Measurements from ENCODE around the gene DYSF.

- TF ChIP-seq, protein P1, sequence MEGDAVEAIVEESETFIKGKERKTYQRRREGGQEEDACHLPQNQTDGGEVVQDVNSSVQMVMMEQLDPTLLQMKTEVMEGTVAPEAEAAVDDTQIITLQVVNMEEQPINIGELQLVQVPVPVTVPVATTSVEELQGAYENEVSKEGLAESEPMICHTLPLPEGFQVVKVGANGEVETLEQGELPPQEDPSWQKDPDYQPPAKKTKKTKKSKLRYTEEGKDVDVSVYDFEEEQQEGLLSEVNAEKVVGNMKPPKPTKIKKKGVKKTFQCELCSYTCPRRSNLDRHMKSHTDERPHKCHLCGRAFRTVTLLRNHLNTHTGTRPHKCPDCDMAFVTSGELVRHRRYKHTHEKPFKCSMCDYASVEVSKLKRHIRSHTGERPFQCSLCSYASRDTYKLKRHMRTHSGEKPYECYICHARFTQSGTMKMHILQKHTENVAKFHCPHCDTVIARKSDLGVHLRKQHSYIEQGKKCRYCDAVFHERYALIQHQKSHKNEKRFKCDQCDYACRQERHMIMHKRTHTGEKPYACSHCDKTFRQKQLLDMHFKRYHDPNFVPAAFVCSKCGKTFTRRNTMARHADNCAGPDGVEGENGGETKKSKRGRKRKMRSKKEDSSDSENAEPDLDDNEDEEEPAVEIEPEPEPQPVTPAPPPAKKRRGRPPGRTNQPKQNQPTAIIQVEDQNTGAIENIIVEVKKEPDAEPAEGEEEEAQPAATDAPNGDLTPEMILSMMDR (IDR thresholded peaks at IDR 0.05), result no peak
- TF ChIP-seq ZFX (IDR thresholded peaks at IDR 0.05; ENCODE audit: borderline replicate concordance), result no peak
Measured at GRCh38 chr2:71702971-71703898, 249.9 kb downstream of the DYSF start.

All from 22Rv1 (cell line).